Vagina (tissue), 2 donors: ENCODE data around the gene SCD5. TPM values are rescaled to one million over a fixed set of nuclear protein-coding genes. Genes with fewer than 3 reads are reported as not detected.

Experiments
- DNase-seq, 2 donors: peaks; one replicate each; pipeline ENCODE4 v3.0.0-alpha.2; 2017; ENCODE audit errors: extremely low spot score in 2 of 2
- H3K27ac ChIP-seq: fragments of 200-600 bp; sonication (generic); one replicate; pipeline ENCODE4 v1.5.1; 2019
- H3K27me3 ChIP-seq: fragments of 200-600 bp; sonication (generic); one replicate; pipeline ENCODE4 v1.5.1; 2019
- H3K36me3 ChIP-seq, 2 donors: fragments of 200-600 bp; sonication (generic); one replicate each; pipeline ENCODE4 v1.5.1; 2017 to 2019
- H3K4me1 ChIP-seq: fragments of 200-600 bp; sonication (generic); one replicate; pipeline ENCODE4 v1.5.1; 2019
- H3K4me3 ChIP-seq, 2 donors: fragments of 200-600 bp; sonication (generic); 1 replicate in 1 of 2; 2 replicates in 1 of 2; pipeline ENCODE4 v1.5.1; 2016 to 2019
- H3K9me3 ChIP-seq: fragments of 200-600 bp; sonication (generic); one replicate; pipeline ENCODE4 v1.5.1; 2019
- POLR2A ChIP-seq, 2 donors: fragments of 450-650 bp; IDR thresholded peaks; one replicate each; pipeline ENCODE4 v1.6.1; 2017; ENCODE audit warnings: antibody characterized with exemption in 2 of 2, mild to moderate bottlenecking in 2 of 2, moderate library complexity in 2 of 2
- POLR2AphosphoS5 ChIP-seq, 2 donors: sonication (generic); formaldehyde crosslinking; IDR thresholded peaks; one replicate each; pipeline ENCODE4 v1.9.0; 2017; ENCODE audit warnings: antibody characterized with exemption in 2 of 2, mild to moderate bottlenecking in 2 of 2, low read depth in 1 of 2; ENCODE audit not compliant: insufficient read depth in 1 of 2
- intact Hi-C: fragments of 100-400 bp; cut with DNase I; formaldehyde crosslinking; loops from one replicate; pipeline ENCODE4 v1.15.1; 2023
- total RNA-seq: library from RNA; depleted of rRNA; stranded (reverse); fragments of >200 nt; gene quantifications from one replicate; pipeline ENCODE4 v1.2.3, GENCODE V29; 2016
- TF ChIP-seq, protein P1 (sequence below), 3 experiments: fragments of 450-650 bp in 2 of 3; fragments of 200-600 bp in 1 of 3; sonication (generic) in 1 of 3; IDR thresholded peaks; one replicate each; pipeline ENCODE4 v1.5.1; 2017 to 2019; ENCODE audit warnings: antibody characterized with exemption in 3 of 3, mild to moderate bottlenecking in 2 of 3, moderate library complexity in 2 of 3

Gene SCD5
- total RNA-seq, 1 donor from 2014 or later: 16.9 TPM

- no peaks in the 10 kb centered on the region for H3K9me3 ChIP-seq
- TF ChIP-seq POLR2AphosphoS5 (IDR thresholded peaks at IDR 0.05; ENCODE audit: insufficient read depth in 1 of 2, low read depth in 1 of 2): no peak
- no peak for TF ChIP-seq POLR2A (IDR thresholded peaks at IDR 0.05)
- TF ChIP-seq, protein P1, sequence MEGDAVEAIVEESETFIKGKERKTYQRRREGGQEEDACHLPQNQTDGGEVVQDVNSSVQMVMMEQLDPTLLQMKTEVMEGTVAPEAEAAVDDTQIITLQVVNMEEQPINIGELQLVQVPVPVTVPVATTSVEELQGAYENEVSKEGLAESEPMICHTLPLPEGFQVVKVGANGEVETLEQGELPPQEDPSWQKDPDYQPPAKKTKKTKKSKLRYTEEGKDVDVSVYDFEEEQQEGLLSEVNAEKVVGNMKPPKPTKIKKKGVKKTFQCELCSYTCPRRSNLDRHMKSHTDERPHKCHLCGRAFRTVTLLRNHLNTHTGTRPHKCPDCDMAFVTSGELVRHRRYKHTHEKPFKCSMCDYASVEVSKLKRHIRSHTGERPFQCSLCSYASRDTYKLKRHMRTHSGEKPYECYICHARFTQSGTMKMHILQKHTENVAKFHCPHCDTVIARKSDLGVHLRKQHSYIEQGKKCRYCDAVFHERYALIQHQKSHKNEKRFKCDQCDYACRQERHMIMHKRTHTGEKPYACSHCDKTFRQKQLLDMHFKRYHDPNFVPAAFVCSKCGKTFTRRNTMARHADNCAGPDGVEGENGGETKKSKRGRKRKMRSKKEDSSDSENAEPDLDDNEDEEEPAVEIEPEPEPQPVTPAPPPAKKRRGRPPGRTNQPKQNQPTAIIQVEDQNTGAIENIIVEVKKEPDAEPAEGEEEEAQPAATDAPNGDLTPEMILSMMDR (IDR thresholded peaks at IDR 0.05): no peak
- intact Hi-C loops: no loop called here
- no peaks in the 10 kb centered on the region for H3K27me3 ChIP-seq
- peaks cover 12% of the 10 kb centered on the region for H3K4me1 ChIP-seq
- H3K36me3 ChIP-seq: no peaks in the 10 kb centered on the region
- H3K27ac ChIP-seq: no peak overlapping the region
- no peak overlapping the region for H3K4me3 ChIP-seq
- DNase-seq: no peak
Observed at GRCh38 chr4:82679531-82679930, 119.1 kb downstream of the SCD5 start.

DNA sequence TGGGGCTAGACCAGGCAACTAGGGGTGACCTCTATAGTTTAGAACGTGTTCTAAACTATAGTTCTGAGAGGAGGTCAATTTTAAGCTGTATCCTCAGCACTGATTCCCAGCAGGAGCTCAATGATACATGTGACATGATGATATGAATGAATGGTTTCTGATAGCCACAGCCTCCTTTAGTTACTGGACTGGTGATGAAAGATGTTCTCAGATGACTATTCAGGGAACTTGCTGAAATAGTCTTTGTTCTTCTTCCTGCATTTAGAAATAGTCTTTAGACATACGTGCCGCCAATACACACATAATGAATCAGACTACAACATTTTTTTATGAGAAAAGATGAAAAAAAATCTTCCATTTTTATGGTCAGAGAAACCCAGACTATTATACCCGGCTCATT lies 120.5 kb downstream of the SCD5 start:
- DNase-seq: no peak
- intact Hi-C loops: no loop called here

DNA sequence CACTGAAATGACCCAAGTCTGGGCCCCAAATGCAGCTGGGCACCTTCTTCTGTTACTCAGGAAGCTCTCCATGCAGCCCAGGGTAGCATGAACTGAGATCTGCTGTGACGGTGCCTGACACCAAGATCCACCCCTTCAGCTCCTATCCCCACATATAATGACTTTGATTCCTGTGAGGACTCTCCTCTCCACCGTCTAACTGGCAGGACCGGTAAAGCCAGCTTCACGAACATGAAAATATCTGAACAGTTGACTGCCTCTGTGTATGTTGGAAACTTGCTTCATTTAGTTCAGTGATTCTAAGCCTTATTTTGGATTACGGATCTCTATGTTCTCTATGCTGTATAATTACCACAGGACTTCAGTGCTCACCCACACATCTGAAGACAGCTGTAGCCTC lies 121.3 kb downstream of the SCD5 start:
- Histone ChIP-seq H3K27me3 (no peaks in the 10 kb centered on the region), H3K9me3 (no peaks in the 10 kb centered on the region), H3K4me1 (peaks cover 12% of the 10 kb centered on the region), H3K36me3 (no peaks in the 10 kb centered on the region), H3K27ac (no peak overlapping the region), H3K4me3 (no peak overlapping the region)
- TF ChIP-seq, protein P1 (IDR thresholded peaks at IDR 0.05): no peak
- TF ChIP-seq POLR2A (IDR thresholded peaks at IDR 0.05) (no peak), POLR2AphosphoS5 (IDR thresholded peaks at IDR 0.05; ENCODE audit: insufficient read depth in 1 of 2, low read depth in 1 of 2) (peak in 1 of 2 donors; percentile 20)
- DNase-seq: no peak
- intact Hi-C loops: no loop called here

More for the DNA sequence above, 120.5 kb downstream of the SCD5 start:
- TF ChIP-seq POLR2A (IDR thresholded peaks at IDR 0.05) (no peak), POLR2AphosphoS5 (IDR thresholded peaks at IDR 0.05; ENCODE audit: insufficient read depth in 1 of 2, low read depth in 1 of 2) (no peak)
- TF ChIP-seq, protein P1 (IDR thresholded peaks at IDR 0.05): no peak
- peaks cover 12% of the 10 kb centered on the region for H3K4me1 ChIP-seq
- H3K36me3 ChIP-seq: no peaks in the 10 kb centered on the region
- H3K4me3 ChIP-seq: no peak overlapping the region
- H3K9me3 ChIP-seq: no peaks in the 10 kb centered on the region
- H3K27ac ChIP-seq: no peak overlapping the region
- H3K27me3 ChIP-seq: no peaks in the 10 kb centered on the region

GRCh38 chr4:82667761-82668480 lies 130.7 kb downstream of the SCD5 start:
- TF ChIP-seq POLR2AphosphoS5 (IDR thresholded peaks at IDR 0.05; ENCODE audit: insufficient read depth in 1 of 2, low read depth in 1 of 2) (no peak), POLR2A (IDR thresholded peaks at IDR 0.05) (no peak)
- TF ChIP-seq, protein P1 (IDR thresholded peaks at IDR 0.05): no peak
- H3K9me3 ChIP-seq: no peaks in the 10 kb centered on the region
- no peaks in the 10 kb centered on the region for H3K27me3 ChIP-seq
- no peak overlapping the region for H3K4me3 ChIP-seq
- intact Hi-C loops: no loop called here
- H3K4me1 ChIP-seq: no peaks in the 10 kb centered on the region
- no peaks in the 10 kb centered on the region for H3K36me3 ChIP-seq
- no peak for DNase-seq
- no peak overlapping the region for H3K27ac ChIP-seq

DNA sequence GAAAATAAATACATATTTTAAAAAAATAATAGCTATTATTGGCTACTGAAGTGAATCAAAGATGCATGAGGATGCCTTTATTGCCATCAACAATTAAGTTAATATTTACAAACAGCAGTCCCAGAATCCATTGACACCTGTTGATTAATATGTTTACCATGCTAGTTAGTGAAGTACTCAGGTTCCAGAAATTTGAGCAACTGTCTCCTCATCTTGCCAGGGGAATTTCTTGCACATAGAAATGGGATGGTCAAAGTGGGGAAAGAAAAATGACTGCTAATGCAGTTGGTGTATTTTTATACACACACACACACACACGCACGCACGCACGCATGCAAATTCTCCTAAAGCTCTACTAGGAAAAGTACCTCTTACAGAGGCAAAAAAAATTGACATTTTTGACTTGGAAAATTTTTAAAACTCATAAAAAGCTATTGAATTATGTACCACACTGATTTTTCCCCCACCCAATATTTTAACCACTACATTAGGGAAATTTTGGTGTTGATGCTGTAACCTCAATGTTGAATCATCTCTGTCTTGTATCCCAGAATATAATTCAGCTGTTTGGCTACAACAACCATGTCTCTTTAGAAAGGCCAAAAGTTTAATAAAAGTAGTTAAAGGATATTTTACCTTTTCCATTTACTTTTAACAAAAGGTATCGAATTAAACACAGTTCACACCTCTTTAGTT lies 131.5 kb downstream of the SCD5 start:
- intact Hi-C loops: no loop called here
- H3K27me3 ChIP-seq: no peaks in the 10 kb centered on the region
- H3K36me3 ChIP-seq: no peaks in the 10 kb centered on the region
- no peak for DNase-seq
- no peak overlapping the region for H3K4me3 ChIP-seq
- no peaks in the 10 kb centered on the region for H3K9me3 ChIP-seq
- no peaks in the 10 kb centered on the region for H3K4me1 ChIP-seq
- TF ChIP-seq, protein P1 (IDR thresholded peaks at IDR 0.05): no peak
- TF ChIP-seq POLR2AphosphoS5 (IDR thresholded peaks at IDR 0.05; ENCODE audit: insufficient read depth in 1 of 2, low read depth in 1 of 2) (no peak), POLR2A (IDR thresholded peaks at IDR 0.05) (no peak)
- no peak overlapping the region for H3K27ac ChIP-seq
